ENCODE measurements around the gene PTPN11. TPM values are rescaled to one million over a fixed set of nuclear protein-coding genes. Genes with fewer than 3 reads are reported as not detected.

PTPN11 gene
- total RNA-seq, 1 experiment from 2014 or later, result 181 TPM

GRCh38 chr12:112374166-112374740 is 44.5 kb upstream of the PTPN11 start:
- H3K9me2 ChIP-seq (ENCODE audit: insufficient read depth), result no peaks in the 10 kb centered on the region
- POLR2A ChIA-PET, result no interaction called here
- no peak for DNase-seq (ENCODE audit: low read depth, low spot score)
- no peak overlapping the region for H3K9ac ChIP-seq (ENCODE audit: low read length)
- TF ChIP-seq EZH2 (IDR thresholded peaks at IDR 0.05), result no peak
- TF ChIP-seq FOSL1 (IDR thresholded peaks at IDR 0.05; ENCODE audit: low read depth), result no peak
- TF ChIP-seq SRF (IDR thresholded peaks at IDR 0.05; ENCODE audit: low read depth), result no peak
- no peak for TF ChIP-seq SIN3A (IDR thresholded peaks at IDR 0.05; ENCODE audit: low read depth)
- TF ChIP-seq RAD21 (IDR thresholded peaks at IDR 0.05; ENCODE audit: low read depth), result no peak
- TF ChIP-seq ZBTB33 (IDR thresholded peaks at IDR 0.05; ENCODE audit: extremely low read depth, insufficient replicate concordance, low read length), result no peak
- CTCF ChIA-PET, result no interaction called here
- H3K27me3 ChIP-seq (ENCODE audit: insufficient read depth, low read length), result no peaks in the 10 kb centered on the region
- ATAC-seq, result no peak
- no peak overlapping the region for H3K4me2 ChIP-seq (ENCODE audit: low read length)
- no peak overlapping the region for H3K4me3 ChIP-seq (replicated peaks in 1 of 2; ENCODE audit: low read depth in 1 of 2, low read length in 2 of 2)
- no peaks in the 10 kb centered on the region for H3K9me3 ChIP-seq (ENCODE audit: control insufficient read depth in 1 of 2, insufficient read depth in 1 of 2, low read depth in 1 of 2, low read length in 2 of 2)
- intact Hi-C loops (cut with micrococcal nuclease), result no loop called here
- RAD21 ChIA-PET (ENCODE audit: low non-redundant PET in 1 of 2, low total read pairs in 2 of 2, uncharacterized antibody in 2 of 2, unreplicated experiment in 2 of 2), result interaction anchor here in 1 of 2 experiments (0.5 kb wide), 1 partner anchor 17 kb away, joined by 3 read pairs; no protein-coding TSS in a partner anchor
- no peaks in the 10 kb centered on the region for H4K20me1 ChIP-seq (ENCODE audit: insufficient read depth)
- no TSS peak for BruUV-seq (replicated peaks)
- no peak overlapping the region for H3K27ac ChIP-seq (ENCODE audit: low read depth, low read length)
- peaks cover 47% of the 10 kb centered on the region for H3K79me2 ChIP-seq (ENCODE audit: insufficient read depth, low read length)
- no peak overlapping the region for H2AFZ ChIP-seq (ENCODE audit: low read depth, low read length, poor library complexity, severe bottlenecking)
- peaks cover 7 to 14% of the 10 kb centered on the region in 2 experiments; a peak in 3 of 4 replicates for H3K4me1 ChIP-seq (ENCODE audit: control insufficient read depth in 1 of 2, insufficient read depth in 2 of 2, low read length in 2 of 2)
- no peaks in the 10 kb centered on the region for H3K36me3 ChIP-seq (ENCODE audit: control insufficient read depth in 1 of 2, insufficient read depth in 2 of 2, low read length in 2 of 2)

GRCh38 chr12:112375105-112375504 is 43.6 kb upstream of the PTPN11 start:
- ChIA-PET CTCF (interaction anchor here (1.4 kb wide), 1 partner anchor 12 kb away, joined by 3 read pairs; no protein-coding TSS in a partner anchor), POLR2A (no interaction called here), RAD21 (ENCODE audit: low non-redundant PET in 1 of 2, low total read pairs in 2 of 2, uncharacterized antibody in 2 of 2, unreplicated experiment in 2 of 2) (no interaction called here)
- Histone ChIP-seq H3K9ac (ENCODE audit: low read length) (no peak overlapping the region), H3K9me3 (ENCODE audit: control insufficient read depth in 1 of 2, insufficient read depth in 1 of 2, low read depth in 1 of 2, low read length in 2 of 2) (no peaks in the 10 kb centered on the region), H4K20me1 (ENCODE audit: insufficient read depth) (no peaks in the 10 kb centered on the region), H3K36me3 (ENCODE audit: control insufficient read depth in 1 of 2, insufficient read depth in 2 of 2, low read length in 2 of 2) (no peaks in the 10 kb centered on the region), H3K9me2 (ENCODE audit: insufficient read depth) (no peaks in the 10 kb centered on the region), H2AFZ (ENCODE audit: low read depth, low read length, poor library complexity, severe bottlenecking) (no peak overlapping the region), H3K79me2 (ENCODE audit: insufficient read depth, low read length) (peaks cover 54% of the 10 kb centered on the region), H3K4me3 (replicated peaks in 1 of 2; ENCODE audit: low read depth in 1 of 2, low read length in 2 of 2) (no peak overlapping the region), H3K4me2 (ENCODE audit: low read length) (no peak overlapping the region), H3K27me3 (ENCODE audit: insufficient read depth, low read length) (no peaks in the 10 kb centered on the region), H3K4me1 (ENCODE audit: control insufficient read depth in 1 of 2, insufficient read depth in 2 of 2, low read length in 2 of 2) (peaks cover 7 to 14% of the 10 kb centered on the region in 2 experiments; a peak in 3 of 4 replicates), H3K27ac (ENCODE audit: low read depth, low read length) (no peak overlapping the region)
- DNase-seq (ENCODE audit: low read depth, low spot score) (no peak), ATAC-seq (no peak)
- BruUV-seq (replicated peaks), result no TSS peak
- intact Hi-C loops (cut with micrococcal nuclease), result no loop called here
- TF ChIP-seq YY1 (IDR thresholded peaks at IDR 0.05; ENCODE audit: extremely low read depth, insufficient replicate concordance, low read depth, low read length) (no peak), CBX3 (IDR thresholded peaks at IDR 0.05; ENCODE audit: low read depth) (no peak), ZNF274 (IDR thresholded peaks at IDR 0.05; ENCODE audit: low read depth, low read length) (no peak), FOSL1 (IDR thresholded peaks at IDR 0.05; ENCODE audit: low read depth) (no peak), ELF1 (IDR thresholded peaks at IDR 0.05; ENCODE audit: borderline replicate concordance, low read depth) (no peak), ATF3 (IDR thresholded peaks at IDR 0.05) (no peak), REST (IDR thresholded peaks at IDR 0.05; ENCODE audit: low read depth) (no peak), SRF (IDR thresholded peaks at IDR 0.05; ENCODE audit: low read depth) (no peak), TCF7L2 (IDR thresholded peaks at IDR 0.05; ENCODE audit: borderline replicate concordance, extremely low read depth, insufficient read depth, insufficient read length) (no peak), POLR2AphosphoS5 (IDR thresholded peaks at IDR 0.05; ENCODE audit: low read depth, low read length) (no peak), JUND (IDR thresholded peaks at IDR 0.05) (no peak)

All from HCT116 (cell line).